ENCODE measurements around the gene DNAJC30.

The DNAJC30 gene

DNA sequence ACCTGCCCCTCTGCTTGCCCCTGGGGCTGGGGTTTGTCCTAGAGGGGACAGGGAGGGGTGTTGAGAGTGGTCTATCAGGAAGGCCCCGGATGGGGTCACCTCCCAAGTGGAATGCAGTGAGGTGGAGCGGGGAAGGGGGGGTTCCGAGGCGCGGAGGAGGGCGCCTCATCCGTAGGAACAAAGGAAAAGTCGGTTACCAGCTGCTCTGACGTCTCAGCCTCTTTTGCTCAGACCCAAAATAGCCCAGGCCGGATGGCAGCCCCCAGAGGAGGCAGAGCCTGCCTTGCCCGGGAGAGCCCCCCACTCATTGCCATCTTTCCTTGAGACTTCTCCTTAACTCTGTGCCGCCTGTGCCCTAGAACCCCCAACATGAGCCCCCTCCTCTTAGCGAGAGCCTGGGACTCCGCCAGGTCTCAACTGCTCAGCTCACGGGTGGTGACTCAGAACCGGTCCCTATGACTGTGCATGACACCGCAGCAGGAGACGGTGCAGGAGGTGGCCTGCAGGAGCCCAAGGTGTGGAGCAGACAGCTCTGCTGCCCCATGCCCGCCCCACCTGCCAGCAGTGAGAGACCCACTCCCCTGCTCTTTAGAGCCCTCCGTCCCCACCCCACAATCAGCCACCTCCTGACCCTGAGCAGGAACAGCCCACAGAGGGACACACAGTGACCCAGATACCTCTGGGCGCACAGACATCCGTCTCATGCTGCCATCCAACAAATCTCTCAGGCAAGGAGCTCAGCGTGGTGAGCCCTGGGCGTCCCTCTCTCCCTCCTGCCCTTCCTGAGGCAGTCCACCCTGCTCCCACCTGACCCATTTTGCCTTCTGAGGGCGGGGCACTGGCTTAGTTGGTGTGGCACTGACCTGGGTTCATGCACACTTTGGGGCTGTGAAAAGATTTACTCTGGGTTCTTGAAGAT lies 23.1 kb upstream of the DNAJC30 start:
- Histone ChIP-seq H3K27me3 (ENCODE audit: insufficient read depth, low read length) (no peaks in the 10 kb centered on the region), H3K27ac (ENCODE audit: low read length) (no peak overlapping the region), H3K9me3 (ENCODE audit: insufficient read depth, low read depth, low read length) (no peaks in the 10 kb centered on the region), H3K4me3 (ENCODE audit: low read length) (no peak overlapping the region), H3K9ac (ENCODE audit: low read depth, low read length) (no peak overlapping the region), H3K36me3 (ENCODE audit: insufficient read depth, low read depth, low read length) (no peaks in the 10 kb centered on the region), H3K4me1 (ENCODE audit: insufficient read depth, low read length) (peaks cover 7% of the 10 kb centered on the region; the same call in 1 of the 2 replicates)

DNA sequence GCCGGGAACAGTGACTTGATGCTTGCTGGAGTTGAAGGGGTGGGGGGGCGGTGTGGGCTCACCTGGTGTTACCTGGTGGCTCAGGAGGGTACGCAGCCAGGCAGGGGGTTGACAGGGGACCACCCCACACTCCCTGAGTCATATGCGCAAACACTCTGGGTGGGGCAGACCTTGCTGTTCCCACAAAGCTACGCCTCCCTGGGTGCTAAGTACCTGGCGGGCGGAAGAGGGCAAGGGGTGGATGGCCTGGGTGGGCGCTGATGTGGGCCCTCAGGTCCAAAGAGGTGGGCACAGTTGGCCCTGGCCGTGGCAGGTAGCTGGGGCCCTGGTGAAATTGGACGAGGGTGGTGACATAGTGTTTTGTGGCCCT lies 22.3 kb upstream of the DNAJC30 start:
- H3K27ac ChIP-seq (ENCODE audit: low read length): no peak overlapping the region
- H3K4me3 ChIP-seq (ENCODE audit: low read length): no peak overlapping the region
- H3K36me3 ChIP-seq (ENCODE audit: insufficient read depth, low read depth, low read length): no peaks in the 10 kb centered on the region
- no peaks in the 10 kb centered on the region for H3K9me3 ChIP-seq (ENCODE audit: insufficient read depth, low read depth, low read length)
- no peaks in the 10 kb centered on the region for H3K27me3 ChIP-seq (ENCODE audit: insufficient read depth, low read length)
- peaks cover 7% of the 10 kb centered on the region; the same call in 1 of the 2 replicates for H3K4me1 ChIP-seq (ENCODE audit: insufficient read depth, low read length)
- H3K9ac ChIP-seq (ENCODE audit: low read depth, low read length): no peak overlapping the region

DNA sequence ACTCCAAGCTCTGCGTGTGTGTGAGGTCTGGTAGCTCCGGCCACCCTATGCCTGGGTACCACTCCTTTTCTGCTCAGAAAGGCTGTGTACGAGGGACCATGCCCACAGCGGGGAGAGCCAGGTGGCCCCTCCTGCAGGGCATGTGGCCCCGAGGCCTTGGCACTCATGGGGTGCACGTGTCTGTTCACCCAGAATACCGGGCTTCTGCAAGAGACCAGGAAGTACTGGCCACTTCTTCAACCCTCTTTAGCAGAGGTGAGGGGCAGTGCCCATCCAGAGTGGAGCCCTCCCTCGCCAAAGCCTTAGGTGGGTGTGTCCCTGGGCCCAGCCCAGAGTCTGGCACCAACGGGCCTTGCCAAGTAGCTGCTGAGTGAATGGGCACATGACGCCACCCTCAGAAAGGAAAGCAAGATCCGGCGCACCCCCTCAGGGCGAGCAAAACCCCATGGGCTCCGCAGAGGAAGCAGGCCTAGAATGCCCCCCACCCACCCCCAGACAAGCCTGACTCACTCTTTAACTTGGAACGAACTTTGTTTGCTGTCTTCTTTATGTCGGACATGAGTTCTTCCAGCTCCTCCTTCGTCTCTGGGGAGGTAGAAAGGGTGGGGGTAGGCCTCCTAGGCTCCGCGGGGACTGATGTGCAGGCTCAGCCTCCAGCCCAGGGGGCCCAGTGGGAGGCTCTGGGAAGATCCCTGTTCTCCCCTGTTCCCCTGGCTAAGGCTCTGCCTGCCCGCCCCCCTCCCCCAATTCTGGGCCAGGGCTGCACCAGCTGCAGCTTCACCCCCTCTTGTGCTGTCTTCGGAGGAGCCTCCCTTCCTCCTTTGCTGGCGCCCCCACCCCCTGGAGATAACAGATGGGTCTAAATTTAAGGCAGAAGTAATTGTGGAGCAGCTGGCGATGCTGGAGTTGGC lies 21.6 kb upstream of the DNAJC30 start:
- Histone ChIP-seq H3K36me3 (ENCODE audit: insufficient read depth, low read depth, low read length) (peaks cover 2% of the 10 kb centered on the region; the same call in 1 of the 2 replicates), H3K9ac (ENCODE audit: low read depth, low read length) (no peak overlapping the region)

DNA sequence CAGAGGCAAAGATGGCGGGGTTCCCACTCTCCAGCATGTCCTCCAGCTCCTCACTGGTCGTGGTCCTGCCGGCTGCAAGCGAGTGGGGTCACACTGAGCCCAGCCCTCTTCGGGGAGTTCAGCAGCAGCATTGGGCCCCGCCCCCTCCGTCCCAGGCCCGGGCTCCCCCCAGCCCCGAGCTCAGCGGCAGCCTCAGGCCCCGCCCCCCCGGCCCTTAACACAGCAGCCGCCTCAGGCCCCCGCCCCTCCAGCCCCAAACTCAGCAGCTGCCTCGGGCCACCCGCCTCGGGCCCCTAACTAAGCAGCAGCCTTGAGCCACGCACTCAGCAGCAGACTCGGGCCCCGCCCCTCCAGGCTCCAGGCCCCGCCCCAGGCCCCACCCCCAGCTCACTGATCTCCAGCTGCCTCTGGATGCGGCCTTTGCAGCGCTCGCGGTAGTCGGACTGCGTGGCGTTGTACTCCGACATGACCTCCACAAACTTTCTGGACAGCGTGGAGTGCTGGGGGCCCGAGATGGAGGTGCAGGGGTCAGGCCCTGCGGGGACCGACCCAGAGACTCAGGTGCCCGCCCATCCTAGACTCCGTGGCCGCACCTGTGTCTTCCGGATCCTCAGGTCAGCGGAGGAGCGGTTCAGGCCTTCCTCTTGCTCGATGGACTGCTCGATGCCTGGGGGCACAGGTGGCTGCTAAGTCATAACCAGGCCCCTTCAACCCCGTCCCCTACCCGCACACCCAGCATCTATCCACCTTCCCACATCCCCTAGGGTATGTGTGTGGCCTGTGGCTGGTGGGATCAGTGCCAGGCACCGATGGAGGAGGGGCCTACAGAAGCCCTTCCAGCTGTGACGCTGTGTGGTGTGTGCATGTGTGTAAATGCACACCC lies 20.7 kb upstream of the DNAJC30 start:
- Histone ChIP-seq H3K4me3 (ENCODE audit: low read length) (peak overlapping the region; percentile 70; the same call in 1 of the 2 replicates), H3K9ac (ENCODE audit: low read depth, low read length) (peak overlapping the region; percentile 49; the same call in 1 of the 2 replicates)

More for the DNA sequence above, 21.6 kb upstream of the DNAJC30 start:
- Histone ChIP-seq H3K27me3 (ENCODE audit: insufficient read depth, low read length) (no peaks in the 10 kb centered on the region), H3K27ac (ENCODE audit: low read length) (no peak overlapping the region), H3K9me3 (ENCODE audit: insufficient read depth, low read depth, low read length) (no peaks in the 10 kb centered on the region), H3K4me3 (ENCODE audit: low read length) (no peak overlapping the region), H3K4me1 (ENCODE audit: insufficient read depth, low read length) (peaks cover 7% of the 10 kb centered on the region; the same call in 1 of the 2 replicates)

DNA sequence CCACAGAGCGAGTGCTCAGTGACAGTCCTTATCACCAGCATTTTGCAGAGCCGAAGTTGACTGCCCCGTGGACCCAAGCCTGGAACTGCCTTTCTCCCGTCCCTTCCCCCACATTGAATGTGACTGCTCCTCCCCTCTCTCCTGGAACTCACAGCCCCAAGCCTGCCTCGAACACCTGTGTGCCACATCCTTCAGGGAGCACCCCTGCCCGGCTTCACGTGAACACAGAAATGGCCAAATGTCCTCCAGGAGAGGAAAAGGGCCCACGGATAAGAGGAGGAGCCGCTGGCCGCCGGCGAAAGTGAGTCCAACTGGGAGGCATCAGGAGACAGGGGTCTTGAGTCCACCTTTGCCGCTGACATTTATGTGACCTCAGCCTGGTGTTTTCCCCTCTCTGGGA lies 20.0 kb upstream of the DNAJC30 start:
- Histone ChIP-seq H3K4me1 (ENCODE audit: insufficient read depth, low read length) (peaks cover 7% of the 10 kb centered on the region; the same call in 1 of the 2 replicates), H3K9me3 (ENCODE audit: insufficient read depth, low read depth, low read length) (no peaks in the 10 kb centered on the region), H3K27ac (ENCODE audit: low read length) (no peak overlapping the region), H3K36me3 (ENCODE audit: insufficient read depth, low read depth, low read length) (peaks cover 18% of the 10 kb centered on the region), H3K9ac (ENCODE audit: low read depth, low read length) (peak overlapping the region; percentile 49; the same call in 1 of the 2 replicates), H3K27me3 (ENCODE audit: insufficient read depth, low read length) (no peaks in the 10 kb centered on the region), H3K4me3 (ENCODE audit: low read length) (peak overlapping the region; percentile 70; the same call in 1 of the 2 replicates)

More for the DNA sequence above, 20.7 kb upstream of the DNAJC30 start:
- H3K27me3 ChIP-seq (ENCODE audit: insufficient read depth, low read length): no peaks in the 10 kb centered on the region
- H3K9me3 ChIP-seq (ENCODE audit: insufficient read depth, low read depth, low read length): no peaks in the 10 kb centered on the region
- H3K36me3 ChIP-seq (ENCODE audit: insufficient read depth, low read depth, low read length): peaks cover 11% of the 10 kb centered on the region
- H3K4me1 ChIP-seq (ENCODE audit: insufficient read depth, low read length): peaks cover 7% of the 10 kb centered on the region; the same call in 1 of the 2 replicates
- H3K27ac ChIP-seq (ENCODE audit: low read length): no peak overlapping the region

DNA sequence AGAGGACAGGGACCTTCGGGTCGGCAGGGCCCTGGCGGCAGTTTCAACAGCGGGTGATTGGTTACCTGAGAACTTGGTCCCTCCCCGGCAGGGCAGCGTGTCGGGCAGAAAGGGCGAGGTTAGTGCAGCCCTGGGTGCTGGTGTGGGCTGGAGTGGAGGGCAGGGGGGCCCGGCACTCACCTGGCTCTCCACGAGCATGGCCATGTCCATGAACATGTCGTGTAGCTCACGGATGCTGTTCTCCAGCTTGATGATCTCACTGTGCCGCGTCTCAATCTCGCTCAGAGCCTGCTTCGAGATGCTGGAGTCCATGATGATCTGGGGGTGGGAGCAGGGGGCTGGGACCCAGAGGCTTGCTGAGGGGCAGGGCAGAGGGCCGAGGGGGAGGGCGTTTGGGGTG lies 19.4 kb upstream of the DNAJC30 start:
- H3K27ac ChIP-seq (ENCODE audit: low read length): no peak overlapping the region
- no peaks in the 10 kb centered on the region for H3K27me3 ChIP-seq (ENCODE audit: insufficient read depth, low read length)
- peaks cover 23% of the 10 kb centered on the region for H3K36me3 ChIP-seq (ENCODE audit: insufficient read depth, low read depth, low read length)
- peaks cover 7% of the 10 kb centered on the region; the same call in 1 of the 2 replicates for H3K4me1 ChIP-seq (ENCODE audit: insufficient read depth, low read length)
- no peak overlapping the region for H3K4me3 ChIP-seq (ENCODE audit: low read length)
- no peak overlapping the region for H3K9ac ChIP-seq (ENCODE audit: low read depth, low read length)
- H3K9me3 ChIP-seq (ENCODE audit: insufficient read depth, low read depth, low read length): no peaks in the 10 kb centered on the region

DNA sequence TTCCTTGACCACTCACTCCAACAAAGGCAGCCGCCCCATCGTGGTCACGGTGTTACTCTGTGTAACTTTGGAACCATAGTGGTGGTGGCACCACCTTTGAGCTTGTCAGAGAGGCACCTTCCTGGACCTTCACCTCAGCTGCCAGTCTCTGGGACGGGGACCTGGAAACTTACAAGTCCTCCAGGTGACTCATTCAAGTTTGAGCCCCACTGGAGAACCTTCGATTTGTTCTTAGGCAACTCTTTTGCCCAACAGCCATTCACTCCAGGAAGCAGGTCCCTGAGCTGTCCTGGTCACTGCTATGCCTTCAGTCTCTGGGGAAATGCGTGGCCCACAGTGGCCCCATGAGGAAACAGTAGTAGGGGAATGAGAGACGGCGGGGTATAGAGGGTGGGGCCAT lies 19.0 kb upstream of the DNAJC30 start:
- Histone ChIP-seq H3K9ac (ENCODE audit: low read depth, low read length) (no peak overlapping the region), H3K4me1 (ENCODE audit: insufficient read depth, low read length) (peaks cover 7% of the 10 kb centered on the region; the same call in 1 of the 2 replicates), H3K4me3 (ENCODE audit: low read length) (no peak overlapping the region), H3K9me3 (ENCODE audit: insufficient read depth, low read depth, low read length) (no peaks in the 10 kb centered on the region), H3K27me3 (ENCODE audit: insufficient read depth, low read length) (no peaks in the 10 kb centered on the region), H3K27ac (ENCODE audit: low read length) (no peak overlapping the region), H3K36me3 (ENCODE audit: insufficient read depth, low read depth, low read length) (peaks cover 28% of the 10 kb centered on the region)

DNA sequence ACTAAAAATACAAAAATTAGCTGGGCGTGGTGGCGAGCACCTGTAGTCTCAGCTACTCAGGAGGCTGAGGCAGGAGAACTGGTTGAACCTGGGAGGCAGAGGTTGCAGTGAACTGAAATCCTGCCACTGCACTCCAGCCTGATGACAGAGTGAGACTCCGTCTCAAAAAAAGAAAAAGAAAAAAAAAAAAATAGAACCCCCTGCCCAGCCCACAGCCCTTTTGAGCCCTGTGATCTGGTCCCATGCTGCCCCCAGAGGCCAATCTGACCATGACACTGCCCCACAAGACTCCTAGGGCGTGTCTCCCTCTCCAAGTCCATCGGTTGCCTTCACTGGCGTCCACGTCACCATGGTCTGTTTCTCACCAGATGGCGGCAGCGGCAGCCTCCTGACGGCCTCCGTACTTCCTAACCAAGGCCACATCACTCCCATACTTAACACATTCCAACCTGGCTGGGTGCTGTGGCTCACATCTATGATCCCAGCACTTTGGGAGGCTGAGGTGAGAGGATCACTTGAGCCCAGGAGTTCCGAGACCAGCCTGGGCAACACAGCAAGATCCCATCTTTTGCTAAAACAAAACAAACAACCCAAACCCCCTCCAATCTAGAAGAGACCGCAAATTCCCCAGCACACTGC lies 18.2 kb upstream of the DNAJC30 start:
- Histone ChIP-seq H3K9ac (ENCODE audit: low read depth, low read length) (no peak overlapping the region), H3K36me3 (ENCODE audit: insufficient read depth, low read depth, low read length) (peaks cover 35% of the 10 kb centered on the region), H3K4me1 (ENCODE audit: insufficient read depth, low read length) (peaks cover 7% of the 10 kb centered on the region; the same call in 1 of the 2 replicates), H3K4me3 (ENCODE audit: low read length) (no peak overlapping the region), H3K9me3 (ENCODE audit: insufficient read depth, low read depth, low read length) (no peaks in the 10 kb centered on the region), H3K27ac (ENCODE audit: low read length) (no peak overlapping the region), H3K27me3 (ENCODE audit: insufficient read depth, low read length) (no peaks in the 10 kb centered on the region)

DNA sequence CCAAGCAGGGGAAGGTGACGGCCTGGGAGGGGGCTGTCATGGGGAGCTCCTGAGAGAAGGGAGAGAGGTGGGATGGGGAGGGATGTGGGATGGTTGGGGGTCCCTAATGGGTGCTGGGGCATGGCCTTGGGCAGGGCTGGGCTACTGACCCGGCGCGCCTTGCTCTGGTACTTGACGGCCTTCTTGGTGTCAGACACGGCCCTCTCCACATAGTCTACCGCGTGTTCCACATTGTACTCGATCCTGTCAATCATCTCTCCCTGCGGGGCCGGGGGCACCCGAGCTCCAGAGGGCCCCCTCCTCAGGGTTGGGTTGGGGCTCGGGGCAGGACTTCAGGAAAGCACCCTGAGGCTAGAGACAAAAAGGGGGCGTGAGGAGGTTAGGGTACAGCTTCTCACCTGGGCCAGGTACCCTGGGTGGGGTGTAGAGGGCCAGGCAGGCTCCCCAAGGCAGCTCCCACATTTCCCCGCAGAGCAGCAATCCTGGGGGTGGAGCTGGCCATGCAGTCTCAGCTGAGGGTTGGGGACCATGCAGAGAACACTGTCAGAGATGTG lies 17.4 kb upstream of the DNAJC30 start:
- Histone ChIP-seq H3K27ac (ENCODE audit: low read length) (no peak overlapping the region), H3K4me1 (ENCODE audit: insufficient read depth, low read length) (peaks cover 7% of the 10 kb centered on the region; the same call in 1 of the 2 replicates), H3K9ac (ENCODE audit: low read depth, low read length) (no peak overlapping the region), H3K36me3 (ENCODE audit: insufficient read depth, low read depth, low read length) (peaks cover 43% of the 10 kb centered on the region), H3K4me3 (ENCODE audit: low read length) (no peak overlapping the region), H3K27me3 (ENCODE audit: insufficient read depth, low read length) (no peaks in the 10 kb centered on the region), H3K9me3 (ENCODE audit: insufficient read depth, low read depth, low read length) (no peaks in the 10 kb centered on the region)

DNA sequence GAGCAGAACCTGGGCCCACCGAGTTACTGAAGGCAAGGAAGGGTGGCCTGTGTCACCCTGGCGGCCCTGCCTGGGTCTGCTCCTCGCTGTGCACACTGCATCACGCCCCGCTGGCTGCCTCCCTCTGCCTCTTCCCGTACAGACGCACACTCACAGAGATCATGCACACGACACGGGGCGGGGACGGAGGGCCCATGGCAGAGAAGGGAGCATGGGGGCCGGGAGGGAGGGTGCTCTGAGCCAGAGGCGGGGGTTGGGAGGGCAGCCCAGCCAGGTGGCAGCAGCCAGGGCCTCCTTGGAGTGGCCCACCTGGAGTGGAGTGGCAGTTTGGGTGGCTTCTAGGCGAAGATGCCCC lies 16.8 kb upstream of the DNAJC30 start:
- H3K9me3 ChIP-seq (ENCODE audit: insufficient read depth, low read depth, low read length): no peaks in the 10 kb centered on the region
- peaks cover 7% of the 10 kb centered on the region; the same call in 1 of the 2 replicates for H3K4me1 ChIP-seq (ENCODE audit: insufficient read depth, low read length)
- H3K36me3 ChIP-seq (ENCODE audit: insufficient read depth, low read depth, low read length): peaks cover 48% of the 10 kb centered on the region
- H3K9ac ChIP-seq (ENCODE audit: low read depth, low read length): no peak overlapping the region
- H3K27me3 ChIP-seq (ENCODE audit: insufficient read depth, low read length): no peaks in the 10 kb centered on the region
- no peak overlapping the region for H3K4me3 ChIP-seq (ENCODE audit: low read length)
- H3K27ac ChIP-seq (ENCODE audit: low read length): no peak overlapping the region

Data from iPS-20b (cell line).